Activated CD4-positive, CD25-positive, alpha-beta regulatory T cell treated with anti-CD3 and anti-CD28 coated beads, Interleukin-2, amount 50 U/mL, for 16 hours (primary cell): ENCODE measurements around the gene DGKB.

ENCODE experiments used
- DNase-seq: peaks from one replicate; pipeline ENCODE4 v3.0.0-alpha.2; 2020; ENCODE audit warnings: low read depth, low spot score

DGKB gene

DNA sequence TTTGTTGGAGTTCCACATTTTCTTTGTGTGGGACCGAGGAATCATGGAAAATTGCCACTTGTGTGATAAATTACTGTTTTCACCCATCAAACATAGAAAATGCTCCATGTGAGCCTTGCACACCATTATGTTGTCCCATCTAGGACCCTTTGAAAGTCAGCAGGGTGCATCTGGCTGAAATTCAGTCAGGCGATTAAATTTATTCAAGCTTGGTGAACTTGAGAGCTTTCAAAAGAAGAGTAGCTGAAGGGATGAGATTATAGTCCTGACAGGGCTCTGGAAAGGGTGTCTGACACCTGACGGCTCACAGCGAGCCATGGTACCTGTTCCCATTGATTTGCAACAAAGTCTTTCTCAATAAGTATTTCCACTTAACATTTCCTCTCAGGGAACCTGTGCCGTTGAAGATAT is 513.4 kb downstream of the DGKB start:
- no peak for DNase-seq

GRCh38 chr7:14385074-14385473 is 517.5 kb downstream of the DGKB start:
- DNase-seq: no peak

- no peak for DNase-seq
Measured at GRCh38 chr7:14381936-14382335, 520.6 kb downstream of the DGKB start.

- DNase-seq: no peak
Measured at GRCh38 chr7:14381306-14381705, 521.2 kb downstream of the DGKB start.

DNA sequence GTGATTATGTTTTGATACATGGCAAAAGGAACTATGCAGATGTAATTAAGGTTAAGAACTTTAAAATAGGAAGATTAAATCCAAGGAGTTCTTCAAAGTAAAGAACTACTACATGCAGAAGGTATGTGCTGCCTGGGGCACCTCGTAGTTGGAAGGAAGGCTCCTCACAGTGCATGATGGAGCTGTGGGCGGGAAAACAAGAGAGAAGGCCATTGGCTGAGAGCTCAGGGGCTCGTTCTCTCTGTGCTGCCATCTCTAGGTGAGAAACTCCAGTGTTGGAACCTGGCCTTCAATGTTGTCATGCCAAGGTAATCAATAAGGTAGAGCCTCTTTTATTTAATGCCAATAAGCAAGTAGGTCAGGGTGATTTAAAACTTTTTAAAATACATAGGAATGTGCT is 521.7 kb downstream of the DGKB start:
- no peak for DNase-seq

DNA sequence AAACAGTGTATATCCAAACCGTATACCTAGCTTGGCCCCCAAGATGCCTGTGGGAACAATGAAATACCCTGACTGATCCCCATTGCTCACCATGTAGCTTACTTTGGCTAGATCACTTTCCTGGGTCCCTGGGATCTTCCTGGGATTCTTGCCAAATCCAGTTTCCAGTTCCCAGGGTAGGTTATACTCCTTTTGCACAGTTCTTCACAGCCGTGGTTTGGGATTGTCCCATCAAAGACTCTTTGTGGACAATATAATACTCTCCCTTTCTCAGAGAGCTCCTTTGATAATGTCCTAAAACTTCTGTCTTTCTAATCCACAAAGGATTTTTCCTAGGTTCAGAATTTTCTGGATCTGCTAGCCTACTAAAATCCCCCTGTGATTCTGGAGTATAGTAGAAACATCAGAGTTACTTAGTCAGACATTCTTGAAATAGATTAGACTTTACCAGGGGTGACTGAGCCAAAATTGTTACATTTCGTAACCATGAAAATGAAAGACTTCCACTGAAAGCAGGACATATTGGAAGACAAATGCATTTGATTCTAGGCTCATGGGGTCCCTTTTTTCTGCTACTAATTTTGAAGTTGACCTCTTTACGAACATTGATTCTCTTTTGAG is 524.8 kb downstream of the DGKB start:
- no peak for DNase-seq

DNA sequence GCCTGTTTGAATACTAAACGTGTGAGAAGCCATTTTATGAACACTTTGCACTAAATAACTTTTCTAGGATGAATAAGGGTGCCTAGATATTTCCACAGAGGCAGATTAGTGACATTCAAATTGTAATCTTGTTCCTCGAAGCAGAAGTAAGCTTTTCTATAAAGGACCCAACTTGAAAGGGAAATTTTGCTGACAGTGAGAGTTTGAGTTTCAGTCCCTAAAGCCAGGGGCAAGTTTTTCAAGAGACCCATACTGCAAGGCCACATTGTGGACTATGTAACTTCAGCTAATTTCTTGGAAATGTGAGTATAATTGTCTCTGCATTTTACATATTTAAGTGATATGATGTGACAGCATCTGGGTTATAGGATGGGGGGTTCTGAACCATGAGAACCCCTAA is 525.8 kb downstream of the DGKB start:
- no peak for DNase-seq

DNA sequence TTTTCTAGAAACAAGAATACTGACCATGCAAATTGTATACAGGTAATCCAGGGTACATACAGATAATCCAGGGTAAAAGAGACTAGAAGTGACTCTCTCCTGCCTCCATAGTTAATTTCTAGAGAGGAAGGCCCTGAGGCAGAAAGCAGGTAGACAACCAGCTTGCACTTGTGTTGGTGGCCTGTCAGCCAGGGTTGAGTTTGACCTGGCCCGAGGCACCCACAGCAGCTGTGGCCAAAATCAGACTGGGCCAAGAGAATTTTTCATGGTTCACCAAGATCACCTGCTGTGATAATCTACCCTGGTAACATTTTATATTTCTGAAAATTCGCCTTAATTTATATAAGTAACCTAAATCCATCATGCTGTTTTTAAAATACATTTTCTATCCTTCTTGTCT is 526.6 kb downstream of the DGKB start:
- no peak for DNase-seq

DNA sequence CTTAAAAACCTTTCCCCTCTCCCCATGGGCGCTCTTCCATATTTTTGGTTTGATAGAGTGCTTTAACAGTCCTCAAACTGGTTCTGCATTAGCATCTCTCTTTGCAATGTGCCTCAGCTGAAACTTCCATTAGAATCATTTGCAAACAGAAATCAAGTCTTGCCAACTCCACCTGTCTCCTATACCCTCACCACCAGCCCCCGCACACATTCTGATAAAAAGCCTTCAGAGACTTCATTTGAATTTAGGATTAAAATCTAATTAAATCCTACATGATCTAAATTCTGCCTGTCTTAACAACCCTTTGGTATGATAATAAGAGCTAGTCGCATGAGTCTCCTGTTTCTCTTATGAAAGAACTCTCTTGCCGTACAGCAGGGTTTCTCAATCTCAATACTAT is 528.2 kb downstream of the DGKB start:
- DNase-seq: no peak

DNA sequence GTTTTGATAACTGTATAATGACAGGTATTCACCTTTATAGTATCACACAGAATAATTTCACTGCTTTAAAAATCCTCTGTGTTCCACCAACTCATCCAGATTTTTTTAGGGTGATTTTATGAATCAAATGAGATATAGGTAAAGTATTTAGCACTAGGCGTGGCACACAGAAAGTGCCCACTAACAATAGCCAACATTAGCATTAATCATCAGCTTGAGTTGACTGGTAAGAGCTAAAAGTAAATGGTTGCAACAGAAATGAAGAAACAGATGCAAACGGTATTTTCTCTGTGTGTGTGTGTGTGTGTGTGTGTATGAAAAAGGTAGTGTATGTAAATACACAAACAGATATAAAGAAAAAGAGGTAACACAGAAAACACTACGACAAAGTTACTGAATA is 534.3 kb downstream of the DGKB start:
- DNase-seq: no peak

- no peak for DNase-seq
Measured at GRCh38 chr7:14351167-14351566, 551.4 kb downstream of the DGKB start.

- DNase-seq: no peak
Measured at GRCh38 chr7:14341200-14341775, 561.3 kb downstream of the DGKB start.

GRCh38 chr7:14340393-14341074 is 562.0 kb downstream of the DGKB start:
- DNase-seq: no peak

GRCh38 chr7:14339861-14340260 is 562.7 kb downstream of the DGKB start:
- DNase-seq: no peak

GRCh38 chr7:14336256-14336655 is 566.3 kb downstream of the DGKB start:
- DNase-seq: no peak

DNA sequence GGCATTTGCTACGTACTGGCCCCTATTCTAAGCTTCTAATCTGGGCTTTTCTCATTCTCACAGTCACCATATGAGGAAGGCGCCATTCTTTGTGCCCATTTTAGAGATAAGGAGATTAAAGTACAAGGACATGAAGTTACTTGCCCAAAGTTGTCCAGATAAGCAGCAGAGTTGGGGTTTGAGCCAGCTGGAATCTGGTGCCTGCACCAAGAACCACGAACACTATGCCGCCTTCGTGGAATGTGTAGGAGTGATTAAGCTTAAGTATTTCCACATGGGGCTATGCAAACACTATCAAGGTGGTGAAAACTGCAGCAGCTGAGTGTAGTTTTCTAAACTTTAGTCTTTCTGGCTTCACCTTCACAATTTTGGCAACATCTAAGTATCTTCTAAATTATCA is 570.4 kb downstream of the DGKB start:
- no peak for DNase-seq

DNA sequence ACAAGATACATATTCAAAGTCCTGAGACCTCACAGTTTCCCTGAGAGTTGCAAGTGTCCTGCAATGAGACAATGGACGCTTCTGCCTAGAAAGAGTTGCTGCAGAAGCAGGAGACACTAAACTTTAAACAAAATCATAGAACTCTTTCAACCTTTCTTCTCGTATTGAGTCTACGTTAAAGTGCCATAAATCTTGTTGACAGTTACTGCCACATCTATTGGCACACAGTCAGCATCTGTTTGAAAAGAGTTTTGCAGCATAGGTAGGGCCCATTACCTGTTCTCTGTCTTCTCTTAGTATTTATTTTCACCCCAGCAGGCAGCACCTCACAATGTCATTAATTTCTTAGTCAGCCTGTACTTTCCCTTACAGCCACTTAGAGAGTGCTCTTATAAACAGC is 577.8 kb downstream of the DGKB start:
- DNase-seq: no peak

DNA sequence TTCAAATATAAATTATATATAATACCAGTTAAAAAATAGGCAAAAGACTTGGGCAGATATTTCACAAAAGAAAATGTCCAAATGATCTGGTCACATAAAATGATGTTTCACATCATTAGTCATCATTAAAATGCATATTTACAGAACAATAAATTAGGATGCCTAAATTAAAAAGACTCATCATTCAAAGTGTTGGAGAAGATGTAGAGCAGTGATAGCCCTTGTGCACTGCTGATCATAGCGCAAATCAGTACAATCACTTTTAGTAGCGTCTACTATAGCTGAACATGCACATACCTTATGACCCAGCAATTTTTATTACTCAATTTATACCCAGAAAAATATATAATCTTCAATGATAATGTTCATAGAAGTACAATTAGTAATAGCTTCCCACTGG is 579.8 kb downstream of the DGKB start:
- DNase-seq: no peak

- DNase-seq: no peak
Measured at GRCh38 chr7:14321947-14322346, 580.6 kb downstream of the DGKB start.

DNA sequence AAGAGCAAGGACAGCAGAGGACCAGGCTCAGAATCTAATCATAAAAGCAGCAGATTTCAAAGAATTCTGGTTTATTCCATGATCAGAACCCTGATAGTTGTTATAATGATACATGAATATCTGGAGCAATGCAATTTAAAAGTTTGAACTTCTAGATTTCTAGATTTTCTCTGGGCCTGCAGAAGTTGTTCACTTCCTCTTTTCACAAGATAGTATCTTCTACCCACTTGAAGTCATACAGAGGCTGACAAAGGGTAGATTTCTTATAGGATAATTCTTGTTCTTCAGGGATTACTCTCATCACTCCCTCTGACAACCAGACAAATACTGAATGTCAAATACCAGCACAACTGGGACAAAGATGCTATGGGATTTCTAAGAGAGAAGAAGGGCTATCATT is 593.1 kb downstream of the DGKB start:
- no peak for DNase-seq

GRCh38 chr7:14305233-14305866 is 597.2 kb downstream of the DGKB start:
- no peak for DNase-seq

DNA sequence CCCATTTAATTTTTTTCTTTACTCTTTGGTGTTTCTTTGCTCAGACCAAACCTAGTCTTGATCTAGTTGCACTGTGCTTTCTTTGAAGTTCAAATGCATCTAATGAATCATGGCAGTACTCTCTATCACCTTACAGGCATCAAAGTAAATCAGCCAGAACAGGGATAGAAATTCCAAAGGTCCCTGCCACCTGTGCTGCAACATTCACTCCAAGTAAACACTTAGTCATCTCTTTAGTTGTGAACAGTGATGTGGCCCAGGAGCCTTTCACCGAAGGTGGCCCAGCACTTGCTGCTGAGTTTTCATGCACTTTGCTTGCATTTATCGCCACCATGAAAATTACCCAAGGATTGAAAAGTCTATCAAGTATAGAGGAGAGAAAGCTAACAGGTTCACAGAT is 599.0 kb downstream of the DGKB start:
- DNase-seq: no peak

DNA sequence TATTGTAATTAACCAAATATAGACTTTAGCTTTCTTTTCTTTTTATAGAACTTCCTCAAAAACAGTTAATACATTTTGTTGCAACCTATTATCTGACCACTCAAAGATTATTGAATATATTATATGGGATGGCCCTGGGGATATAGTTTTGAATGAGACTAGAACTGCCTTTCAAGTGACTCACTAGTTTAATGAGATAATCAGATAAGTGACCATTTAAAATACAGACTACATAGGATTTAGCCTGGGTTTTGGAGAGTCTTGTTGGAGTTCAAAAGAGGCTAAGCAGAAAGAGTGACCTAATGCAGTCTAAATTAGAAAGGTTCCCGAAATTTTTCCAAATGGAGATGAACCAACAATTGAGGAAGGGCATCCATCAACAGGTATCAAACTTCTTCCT is 607.9 kb downstream of the DGKB start:
- no peak for DNase-seq
